Fibroblast of the aortic adventitia (primary cell): ENCODE data around the gene ECHS1. TPM values are rescaled to one million over a fixed set of nuclear protein-coding genes. Genes with fewer than 3 reads are reported as not detected.
"Not testable (repeated sequence)": the region's sequence is repeated elsewhere in the genome, so short reads cannot be mapped to it uniquely, and the experiment has no call there.

ENCODE experiments used
- DNase-seq: peaks from one replicate; pipeline ENCODE4 v3.0.0-alpha.2; 2010; ENCODE audit warnings: low read depth
- H3K4me3 ChIP-seq: 2 replicates; pipeline ENCODE4 v1.5.1; 2011; ENCODE audit warnings: low read depth, mild to moderate bottlenecking, control low read depth, low read length, moderate library complexity
- CTCF ChIP-seq: IDR thresholded peaks from 2 replicates; pipeline ENCODE4 v1.5.1; 2011; ENCODE audit warnings: mild to moderate bottlenecking, low read length, control low read depth, inconsistent platforms; ENCODE audit not compliant: insufficient read depth
- total RNA-seq: library from RNA; depleted of rRNA; stranded (reverse); fragments of >200 nt; gene quantifications from 2 replicates; pipeline ENCODE4 v1.2.3, GENCODE V29; 2012; ENCODE audit warnings: low replicate concordance

The ECHS1 gene
- total RNA-seq, 1 donor, result 47.3 TPM

GRCh38 chr10:133326745-133327650, 46.2 kb downstream of the ECHS1 start:
- no peak for TF ChIP-seq CTCF
- DNase-seq, result peak; percentile 26
- no peak overlapping the region for H3K4me3 ChIP-seq

- DNase-seq, result no peak
- TF ChIP-seq CTCF, result no peak
- no peak overlapping the region for H3K4me3 ChIP-seq
Measured at GRCh38 chr10:133326223-133326551, 47.0 kb downstream of the ECHS1 start.

DNA sequence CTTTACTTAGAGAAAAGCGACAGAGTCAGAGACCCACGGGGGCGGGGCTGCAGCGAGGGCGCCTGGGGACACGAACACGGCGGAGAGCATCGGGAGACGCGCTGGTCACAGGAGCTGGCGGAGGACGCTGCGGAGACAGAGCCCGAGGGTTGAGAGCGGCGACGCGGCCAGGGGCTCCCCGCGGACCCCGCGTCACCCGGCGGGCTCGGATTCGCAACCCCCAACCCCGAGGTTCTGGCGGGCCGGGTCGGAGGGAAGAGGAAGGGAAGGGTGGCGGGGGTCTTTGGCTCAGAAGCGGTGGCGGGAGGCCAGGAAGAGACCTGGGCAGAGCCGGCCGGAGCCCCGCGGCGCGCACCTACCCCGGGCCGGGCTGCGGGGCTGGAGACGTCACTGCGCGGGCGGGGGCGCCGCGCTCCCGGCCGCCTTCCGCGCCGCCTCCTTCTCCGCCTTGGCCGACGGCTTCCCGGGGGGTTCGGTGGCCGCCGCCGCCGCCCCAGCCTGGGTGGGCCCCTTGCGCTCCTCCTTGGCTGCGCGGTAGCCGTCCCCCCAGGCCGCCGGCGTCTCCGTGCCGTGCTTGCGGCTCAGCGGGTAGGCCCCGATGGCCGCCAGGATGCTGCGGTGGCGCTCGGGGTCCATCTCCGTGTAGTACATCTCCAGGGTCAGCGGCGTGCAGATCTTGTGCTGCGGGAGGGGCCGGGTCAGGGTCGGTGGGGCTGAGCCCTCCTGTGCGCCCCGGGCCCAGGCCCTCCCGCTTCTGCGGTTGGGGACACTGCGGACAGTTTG, 47.5 kb downstream of the ECHS1 start:
- no peak for TF ChIP-seq CTCF
- DNase-seq, result no peak
- peak overlapping the region; percentile 35 for H3K4me3 ChIP-seq

GRCh38 chr10:133324857-133325260, 48.3 kb downstream of the ECHS1 start:
- TF ChIP-seq CTCF, result no peak
- DNase-seq, result no peak
- H3K4me3 ChIP-seq, result no peak overlapping the region

DNA sequence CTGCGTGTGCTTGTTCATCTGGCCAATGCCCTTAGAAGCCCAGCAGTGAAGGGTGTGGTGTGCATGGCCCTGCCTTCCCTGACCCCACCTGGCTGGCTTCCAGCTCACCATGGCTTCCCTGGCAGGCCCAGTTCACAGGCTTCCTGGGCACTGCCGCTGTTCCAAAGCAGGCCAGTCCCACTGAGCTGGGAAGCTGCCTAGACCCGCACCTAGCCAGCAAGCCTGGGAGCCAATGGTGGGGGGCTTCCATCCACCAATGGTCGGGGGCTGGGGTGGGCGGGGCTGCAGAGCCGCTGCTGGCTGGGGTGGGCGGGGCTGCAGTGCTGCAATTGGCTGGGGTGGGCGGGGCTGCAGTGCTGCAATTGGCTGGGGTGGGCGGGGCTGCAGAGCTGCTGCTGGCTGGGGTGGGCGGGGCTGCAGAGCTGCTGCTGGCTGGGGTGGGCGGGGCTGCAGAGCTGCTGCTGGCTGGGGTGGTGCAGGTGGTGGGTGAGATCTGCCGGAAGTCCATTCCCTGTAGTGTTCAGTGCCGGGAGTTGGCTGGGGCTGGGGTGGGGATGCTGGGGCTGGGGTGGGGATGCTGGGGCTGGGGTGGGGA, 48.9 kb downstream of the ECHS1 start:
- H3K4me3 ChIP-seq, result peak overlapping the region; percentile 33
- TF ChIP-seq CTCF, result no peak
- peak; percentile 49 for DNase-seq

- DNase-seq, H3K4me3 ChIP-seq: not testable (repeated sequence)
Measured at GRCh38 chr10:133322064-133322709, 51.0 kb downstream of the ECHS1 start.

DNA sequence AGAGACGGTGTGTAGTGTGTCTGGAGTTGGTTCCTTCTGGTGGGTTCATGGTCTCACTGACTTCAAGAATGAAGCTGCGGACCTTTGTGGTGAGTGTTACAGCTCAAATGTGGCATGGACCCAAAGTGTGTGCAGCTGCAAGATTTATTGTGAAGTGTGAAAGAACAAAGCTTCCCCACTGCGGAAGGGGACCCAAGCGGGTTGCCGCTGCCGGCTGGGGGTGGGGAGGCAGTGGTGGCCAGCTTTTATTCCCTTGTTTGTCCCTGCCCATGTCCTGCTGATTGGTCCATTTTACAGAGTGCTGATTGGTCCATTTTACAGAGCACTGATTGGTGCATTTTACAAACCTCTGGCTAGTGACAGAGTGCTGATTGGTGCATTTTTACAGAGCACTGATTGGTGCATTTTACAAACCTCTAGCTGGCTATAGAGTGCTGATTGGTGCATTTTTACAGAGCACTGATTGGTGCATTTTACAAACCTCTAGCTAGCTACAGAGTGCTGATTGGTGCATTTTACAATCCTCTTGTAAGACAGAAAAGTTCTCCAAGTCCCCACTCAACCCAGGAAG, 52.2 kb downstream of the ECHS1 start:
- not testable (repeated sequence) for DNase-seq, H3K4me3 ChIP-seq
